Keratinocyte (primary cell): ENCODE measurements around the gene APBB2.

ENCODE experiments used
- CTCF ChIP-seq, 3 experiments: IDR thresholded peaks in 1 of 3; conservative IDR thresholded peaks in 1 of 3; optimal IDR thresholded peaks in 1 of 3; 2 replicates in 2 of 3; 3 replicates in 1 of 3; pipeline versions ENCODE3 to v1.5.1; 2011; ENCODE audit warnings: low read length in 3 of 3, mild to moderate bottlenecking in 3 of 3, moderate library complexity in 2 of 3, control low read depth in 1 of 3, inconsistent platforms in 1 of 3; ENCODE audit not compliant: insufficient read depth in 2 of 3; ENCODE audit errors: extremely low read depth in 1 of 3
- EZH2 ChIP-seq: IDR thresholded peaks from one replicate; pipeline ENCODE4 v1.6.1; 2012; ENCODE audit warnings: inconsistent platforms, mild to moderate bottlenecking, low read length, moderate library complexity

- TF ChIP-seq CTCF (optimal IDR thresholded peaks at IDR 0.05 in 1 of 3, IDR thresholded peaks at IDR 0.05 in 1 of 3, conservative IDR thresholded peaks at IDR 0.05 in 1 of 3; ENCODE audit: extremely low read depth in 1 of 3, insufficient read depth in 2 of 3, low read length in 3 of 3), result no peak
- TF ChIP-seq EZH2, result no peak
These were observed 389.1 kb downstream of the APBB2 start for GRCh38 chr4:40825014-40825838.
